Measurements from ENCODE around the gene BRD8. TPM values are rescaled to one million over a fixed set of nuclear protein-coding genes. Genes with fewer than 3 reads are reported as not detected.

The BRD8 gene
- total and polyA plus RNA-seq, 2 donors (not counting 1 experiment from before 2014, with no cell fraction given) = 22.9 to 98.9 TPM

GRCh38 chr5:138141734-138142133 lies 36.7 kb downstream of the BRD8 start:
- Histone ChIP-seq H3K79me2 (ENCODE audit: control insufficient read depth, insufficient read depth, low read length) (no peaks in the 10 kb centered on the region), H4K20me1 (ENCODE audit: control insufficient read depth, insufficient read depth, low read length, poor library complexity, severe bottlenecking) (no peaks in the 10 kb centered on the region), H3K4me3 (ENCODE audit: control extremely low read depth in 1 of 5, extremely low read depth in 1 of 5, insufficient read depth in 1 of 5, low read depth in 2 of 5, low read length in 4 of 5) (no peak overlapping the region), H3K27ac (ENCODE audit: low read length in 2 of 2) (no peak overlapping the region), H3K4me1 (ENCODE audit: control insufficient read depth in 2 of 2, insufficient read depth in 2 of 2, low read length in 2 of 2) (peaks cover 5 to 8% of the 10 kb centered on the region in 2 donors), H3K4me2 (replicated peaks; ENCODE audit: low read depth, low read length, poor library complexity, severe bottlenecking) (no peak overlapping the region), H3K36me3 (replicated peaks in 1 of 2; ENCODE audit: control extremely low read depth in 1 of 2, control insufficient read depth in 1 of 2, extremely low read depth in 1 of 2, insufficient read depth in 2 of 2, low read length in 1 of 2) (no peaks in the 10 kb centered on the region), H3K9ac (ENCODE audit: low read length) (no peak overlapping the region), H2AFZ (ENCODE audit: insufficient read depth, low read depth, low read length, poor library complexity, severe bottlenecking) (no peak overlapping the region), H3K9me3 (ENCODE audit: control extremely low read depth in 1 of 3, control insufficient read depth in 2 of 3, insufficient read depth in 1 of 3, low read length in 2 of 3) (peaks cover 0 to 4% (median 0%) of the 10 kb centered on the region in 3 donors), H3K27me3 (replicated peaks in 1 of 4; ENCODE audit: control extremely low read depth in 1 of 4, control insufficient read depth in 3 of 4, insufficient read depth in 4 of 4, low read length in 3 of 4) (peaks cover 0 to 6% (median 5%) of the 10 kb centered on the region in 4 experiments)
- Mint-ChIP-seq H3K4me3 (no peak overlapping the region), H3K4me1 (peaks cover 9% of the 10 kb centered on the region), H3K27me3 (peaks cover 11% of the 10 kb centered on the region), H3K27ac (no peak overlapping the region), H3K9me3 (ENCODE audit: insufficient read depth) (no peaks in the 10 kb centered on the region)
- 40% methylated on average over 1 of the region's 1 CpG for WGBS (ENCODE audit: insufficient coverage)
- ChIA-PET POLR2A (no interaction called here), CTCF (interaction anchor here (0.5 to 1.7 kb wide), 3 partner anchors 8 to 88 kb away, joined by 3 to 5 read pairs (median 5); no protein-coding TSS in a partner anchor)
- ATAC-seq (ENCODE audit: low read depth) (no peak), DNase-seq (no peak)
- intact Hi-C loops (cut with micrococcal nuclease) = no loop called here
- no peak for TF ChIP-seq EZH2 (IDR thresholded peaks at IDR 0.05; ENCODE audit: borderline replicate concordance, insufficient read depth, low read depth, low read length, poor library complexity, severe bottlenecking)
- TF ChIP-seq CTCF (IDR thresholded peaks at IDR 0.05) = no peak

- Mint-ChIP-seq H3K9me3 (ENCODE audit: insufficient read depth) (no peaks in the 10 kb centered on the region), H3K27ac (no peak overlapping the region), H3K4me3 (no peak overlapping the region), H3K27me3 (peaks cover 16% of the 10 kb centered on the region), H3K4me1 (peaks cover 9% of the 10 kb centered on the region)
- Histone ChIP-seq H3K36me3 (replicated peaks in 1 of 2; ENCODE audit: control extremely low read depth in 1 of 2, control insufficient read depth in 1 of 2, extremely low read depth in 1 of 2, insufficient read depth in 2 of 2, low read length in 1 of 2) (no peaks in the 10 kb centered on the region), H3K9me3 (ENCODE audit: control extremely low read depth in 1 of 3, control insufficient read depth in 2 of 3, insufficient read depth in 1 of 3, low read length in 2 of 3) (peaks cover 0 to 4% (median 0%) of the 10 kb centered on the region in 3 donors), H4K20me1 (ENCODE audit: control insufficient read depth, insufficient read depth, low read length, poor library complexity, severe bottlenecking) (no peaks in the 10 kb centered on the region), H3K27me3 (replicated peaks in 1 of 4; ENCODE audit: control extremely low read depth in 1 of 4, control insufficient read depth in 3 of 4, insufficient read depth in 4 of 4, low read length in 3 of 4) (peaks cover 0 to 6% (median 5%) of the 10 kb centered on the region in 4 experiments), H3K4me1 (ENCODE audit: control insufficient read depth in 2 of 2, insufficient read depth in 2 of 2, low read length in 2 of 2) (peaks cover 5 to 8% of the 10 kb centered on the region in 2 donors), H3K9ac (ENCODE audit: low read length) (no peak overlapping the region), H3K4me2 (replicated peaks; ENCODE audit: low read depth, low read length, poor library complexity, severe bottlenecking) (no peak overlapping the region), H3K4me3 (ENCODE audit: control extremely low read depth in 1 of 5, extremely low read depth in 1 of 5, insufficient read depth in 1 of 5, low read depth in 2 of 5, low read length in 4 of 5) (no peak overlapping the region), H2AFZ (ENCODE audit: insufficient read depth, low read depth, low read length, poor library complexity, severe bottlenecking) (no peak overlapping the region), H3K27ac (ENCODE audit: low read length in 2 of 2) (no peak overlapping the region), H3K79me2 (ENCODE audit: control insufficient read depth, insufficient read depth, low read length) (no peaks in the 10 kb centered on the region)
- ChIA-PET POLR2A (interaction anchor here (0.6 kb wide), 1 partner anchor 34 kb away, joined by 4 read pairs; no protein-coding TSS in a partner anchor), CTCF (interaction anchor here (0.5 to 1.6 kb wide), 5 partner anchors 9 to 480 kb away, joined by 3 to 6 read pairs (median 4); no protein-coding TSS in a partner anchor)
- intact Hi-C loops (cut with micrococcal nuclease) = no loop called here
- WGBS (ENCODE audit: insufficient coverage) = 88% methylated on average over 4 of the region's 4 CpGs
- TF ChIP-seq EZH2 (IDR thresholded peaks at IDR 0.05; ENCODE audit: borderline replicate concordance, insufficient read depth, low read depth, low read length, poor library complexity, severe bottlenecking) (no peak), CTCF (IDR thresholded peaks at IDR 0.05) (no peak)
- DNase-seq (no peak), ATAC-seq (ENCODE audit: low read depth) (no peak)
Measured at GRCh38 chr5:138140268-138140667, 38.2 kb downstream of the BRD8 start.

All from B cell (primary cell).